Peyer's patch (tissue), 4 donors: ENCODE data around the gene NUMA1.

ENCODE experiments used
- CTCF ChIP-seq, 6 experiments: fragments of 450-650 bp in 4 of 6; fragments of 200-600 bp in 2 of 6; sonication (generic) in 1 of 6; IDR thresholded peaks; one replicate each; pipeline ENCODE4 v1.5.1; 2017 to 2019; ENCODE audit warnings: antibody characterized with exemption in 6 of 6, mild to moderate bottlenecking in 3 of 6, moderate library complexity in 1 of 6
- POLR2A ChIP-seq, 2 donors: fragments of 450-650 bp; IDR thresholded peaks; one replicate each; pipeline ENCODE4 v1.5.1; 2017; ENCODE audit warnings: antibody characterized with exemption in 2 of 2, mild to moderate bottlenecking in 2 of 2, moderate library complexity in 2 of 2

GRCh38 chr11:72007587-72007986, 72.8 kb downstream of the NUMA1 start:
- TF ChIP-seq CTCF (IDR thresholded peaks at IDR 0.05) (no peak), POLR2A (IDR thresholded peaks at IDR 0.05) (no peak)
